ENCODE data around the gene POLR3K.
A peak's percentile ranks its signal among the peaks of the same experiment; 100 is the strongest.
"Not testable (repeated sequence)": the region's sequence is repeated elsewhere in the genome, so short reads cannot be mapped to it uniquely, and the experiment has no call there.

GRCh38 chr16:10772-11171 lies 42.6 kb downstream of the POLR3K start:
- TF ChIP-seq CTCF (IDR thresholded peaks at IDR 0.05) = peak; percentile 25 to 51 (median 35)
- not testable (repeated sequence) for TF ChIP-seq POLR2A (IDR thresholded peaks at IDR 0.05)
